Measurements from ENCODE around the gene LEFTY2. TPM values are rescaled to one million over a fixed set of nuclear protein-coding genes. Genes with fewer than 3 reads are reported as not detected.

The LEFTY2 gene
- total and polyA plus RNA-seq, 9 of the 15 experiments (the other 6 are each of a cell fraction or from before 2014, with no cell fraction given): 0.04 to 0.14 TPM; not detected in 7

- no peak for TF ChIP-seq PHB (CRISPR knock-in tag; IDR thresholded peaks at IDR 0.05)
- peak; percentile 88 for TF ChIP-seq RREB1 (CRISPR knock-in tag; IDR thresholded peaks at IDR 0.05)
- peak; percentile 80 for TF ChIP-seq ATF7 (IDR thresholded peaks at IDR 0.05)
- no peak for TF ChIP-seq RFX5 (IDR thresholded peaks at IDR 0.05; ENCODE audit: low read depth, low read length)
- 0 out of 2 replicates have a peak, but pooled peaks have one; percentile 22 for TF ChIP-seq ZNF696 (CRISPR knock-in tag; conservative IDR thresholded peaks at IDR 0.05)
- 0 out of 2 replicates have a peak, but pooled peaks have one; percentile 70 for TF ChIP-seq MBD1 (CRISPR knock-in tag; IDR thresholded peaks at IDR 0.05)
- peak; percentile 65 for TF ChIP-seq ZNF384 (IDR thresholded peaks at IDR 0.05; ENCODE audit: low read depth, low read length)
- TF ChIP-seq TRIM24 (IDR thresholded peaks at IDR 0.05): peak; percentile 99
- TF ChIP-seq SAFB (IDR thresholded peaks at IDR 0.05; ENCODE audit: borderline replicate concordance, low read depth, low read length): no peak
- peak; percentile 92; the same call in 1 of the 2 replicates for TF ChIP-seq HDAC2 (IDR thresholded peaks at IDR 0.05)
- TF ChIP-seq ZKSCAN1 (IDR thresholded peaks at IDR 0.05; ENCODE audit: low read depth, low read length): peak; percentile 78
- no peak for TF ChIP-seq SNAPC5 (CRISPR knock-in tag; IDR thresholded peaks at IDR 0.05)
- TF ChIP-seq ZNF316 (IDR thresholded peaks at IDR 0.05): peak; percentile 31; the same call in 1 of the 2 replicates
- TF ChIP-seq E4F1 (CRISPR knock-in tag; IDR thresholded peaks at IDR 0.05; ENCODE audit: borderline replicate concordance): no peak
- TF ChIP-seq ZFPM2 (CRISPR knock-in tag; IDR thresholded peaks at IDR 0.05): no peak
- TF ChIP-seq NFXL1 (CRISPR knock-in tag; IDR thresholded peaks at IDR 0.05): peak; percentile 79
- no peak for TF ChIP-seq TSC22D4 (tag; IDR thresholded peaks at IDR 0.05)
- TF ChIP-seq PTBP1 (IDR thresholded peaks at IDR 0.05; ENCODE audit: low read depth, low read length): peak; percentile 80
- TF ChIP-seq RHOXF2B (CRISPR knock-in tag; conservative IDR thresholded peaks at IDR 0.05): no peak
Observed at GRCh38 chr1:225928186-225929175, 12.5 kb downstream of the LEFTY2 start (continued).
